OCI-LY3 (cell line): ENCODE results near the gene SHISA3.

ENCODE experiments used
- H2AFZ ChIP-seq: fragments of 200-600, 300-600 bp; shearing (Covaris generic); 2 replicates; pipeline ENCODE4 v1.6.0; 2014; ENCODE audit warnings: antibody characterized with exemption, low read depth, low read length
- H3K27ac ChIP-seq: fragments of 200-600, 300-600 bp; sonication (generic); 2 replicates; pipeline ENCODE4 v1.5.1; 2014; ENCODE audit warnings: mild to moderate bottlenecking, low read length, moderate library complexity, mixed read lengths
- H3K27me3 ChIP-seq: fragments of 200-600, 300-600 bp; sonication (generic); 2 replicates; pipeline ENCODE4 v1.6.1; 2014; ENCODE audit warnings: low read depth, low read length, mixed read lengths
- H3K36me3 ChIP-seq: fragments of 200-600, 300-600 bp; sonication (generic); replicated peaks from 2 replicates; pipeline ENCODE3; 2014; ENCODE audit warnings: low read depth, low read length, mixed read lengths
- H3K4me1 ChIP-seq: fragments of 300-600, 200-600 bp; sonication (generic); 2 replicates; pipeline ENCODE4 v1.6.1; 2014; ENCODE audit warnings: low read length, mixed read lengths
- H3K4me2 ChIP-seq: fragments of 200-600, 300-600 bp; sonication (generic); 2 replicates; pipeline ENCODE4 v1.6.1; 2014; ENCODE audit warnings: low read length, mixed read lengths
- H3K4me3 ChIP-seq: fragments of 300-600, 200-600 bp; sonication (generic); 2 replicates; pipeline ENCODE4 v1.5.1; 2014; ENCODE audit warnings: antibody characterized with exemption, mild to moderate bottlenecking, low read length, moderate library complexity
- H3K79me2 ChIP-seq: fragments of 300-600, 200-600 bp; shearing (Covaris generic); 2 replicates; pipeline ENCODE4 v1.6.1; 2014; ENCODE audit warnings: mild to moderate bottlenecking, low read length, mixed read lengths
- H3K9ac ChIP-seq: fragments of 300-600, 200-600 bp; shearing (Covaris generic); 2 replicates; pipeline ENCODE4 v1.6.0; 2014; ENCODE audit warnings: mild to moderate bottlenecking, low read length, moderate library complexity
- H3K9me3 ChIP-seq: fragments of 200-600, 300-600 bp; shearing (Covaris generic); 2 replicates; pipeline ENCODE4 v1.6.1; 2014; ENCODE audit warnings: low read length, mixed read lengths; ENCODE audit not compliant: insufficient read depth
- H4K20me1 ChIP-seq: fragments of 200-600, 300-600 bp; sonication (generic); 2 replicates; pipeline ENCODE4 v1.6.1; 2016; ENCODE audit warnings: low read length, mixed read lengths; ENCODE audit not compliant: insufficient read depth
- CTCF ChIP-seq: fragments of 200-600, 300-600 bp; sonication (generic); IDR thresholded peaks from 2 replicates; pipeline ENCODE4 v1.5.1; 2014; ENCODE audit warnings: antibody characterized with exemption, low read length, low read depth
- EZH2phosphoT487 ChIP-seq: fragments of 200-600 bp; shearing (Covaris generic); IDR thresholded peaks from 2 replicates; pipeline ENCODE4 v1.6.1; 2018; ENCODE audit warnings: antibody characterized with exemption, mixed run types, low read depth

SHISA3 gene

GRCh38 chr4:42417550-42417949 lies 20.3 kb downstream of the SHISA3 start:
- Histone ChIP-seq H2AFZ (no peak overlapping the region), H3K79me2 (peaks cover 11% of the 10 kb centered on the region), H3K9ac (no peak overlapping the region), H3K4me1 (peaks cover 55% of the 10 kb centered on the region), H3K27ac (no peak overlapping the region), H4K20me1 (no peaks in the 10 kb centered on the region), H3K4me3 (no peak overlapping the region), H3K9me3 (no peaks in the 10 kb centered on the region), H3K27me3 (no peaks in the 10 kb centered on the region), H3K4me2 (no peak overlapping the region), H3K36me3 (peaks cover 9% of the 10 kb centered on the region)
- TF ChIP-seq EZH2phosphoT487 (no peak), CTCF (no peak)

- no peak overlapping the region for H2AFZ ChIP-seq
- H3K79me2 ChIP-seq: no peaks in the 10 kb centered on the region
- peak; percentile 56 for TF ChIP-seq CTCF
- TF ChIP-seq EZH2phosphoT487: no peak
- peaks cover 37% of the 10 kb centered on the region for H3K4me1 ChIP-seq
- H3K9me3 ChIP-seq: no peaks in the 10 kb centered on the region
- H3K27ac ChIP-seq: no peak overlapping the region
- H4K20me1 ChIP-seq: no peaks in the 10 kb centered on the region
- H3K27me3 ChIP-seq: no peaks in the 10 kb centered on the region
- H3K9ac ChIP-seq: no peak overlapping the region
- no peak overlapping the region for H3K4me3 ChIP-seq
- H3K4me2 ChIP-seq: no peak overlapping the region
- H3K36me3 ChIP-seq: peaks cover 9% of the 10 kb centered on the region
These were observed 22.9 kb downstream of the SHISA3 start for GRCh38 chr4:42420140-42420539.

- H3K4me1 ChIP-seq: peaks cover 9% of the 10 kb centered on the region
- H3K36me3 ChIP-seq: peaks cover 4% of the 10 kb centered on the region
- H3K9me3 ChIP-seq: no peaks in the 10 kb centered on the region
- no peaks in the 10 kb centered on the region for H3K27me3 ChIP-seq
- H3K4me2 ChIP-seq: no peak overlapping the region
- TF ChIP-seq EZH2phosphoT487 (no peak), CTCF (no peak)
- no peaks in the 10 kb centered on the region for H3K79me2 ChIP-seq
- H3K27ac ChIP-seq: no peak overlapping the region
- H3K9ac ChIP-seq: no peak overlapping the region
- no peak overlapping the region for H2AFZ ChIP-seq
- no peaks in the 10 kb centered on the region for H4K20me1 ChIP-seq
- no peak overlapping the region for H3K4me3 ChIP-seq
These were observed 28.1 kb downstream of the SHISA3 start for GRCh38 chr4:42425146-42426065.

- Histone ChIP-seq H3K79me2 (no peaks in the 10 kb centered on the region), H3K4me1 (peaks cover 6% of the 10 kb centered on the region; the same call in 1 of the 2 replicates), H3K9me3 (no peaks in the 10 kb centered on the region), H3K27ac (no peak overlapping the region), H2AFZ (no peak overlapping the region), H4K20me1 (no peaks in the 10 kb centered on the region), H3K27me3 (no peaks in the 10 kb centered on the region), H3K4me2 (no peak overlapping the region), H3K9ac (no peak overlapping the region), H3K36me3 (peaks cover 3% of the 10 kb centered on the region), H3K4me3 (no peak overlapping the region)
- TF ChIP-seq EZH2phosphoT487 (no peak), CTCF (no peak)
These were observed 30.7 kb downstream of the SHISA3 start for GRCh38 chr4:42428036-42428435.
